Activated naive CD8-positive, alpha-beta T cell treated with anti-CD3 and anti-CD28 coated beads for 36 hours (primary cell): ENCODE data around the gene ADGRL3. TPM values are rescaled to one million over a fixed set of nuclear protein-coding genes. Genes with fewer than 3 reads are reported as not detected.

Experiments used
- DNase-seq: peaks from one replicate; pipeline ENCODE4 v3.0.0; 2021
- H3K27ac Mint-ChIP-seq: one replicate; pipeline ENCODE4 v1.8.0; 2022; ENCODE audit warnings: mild to moderate bottlenecking, moderate library complexity, mixed read lengths
- H3K27me3 Mint-ChIP-seq: one replicate; pipeline ENCODE4 v1.8.0; 2022; ENCODE audit warnings: mild to moderate bottlenecking, mixed read lengths
- H3K36me3 Mint-ChIP-seq: one replicate; pipeline ENCODE4 v1.8.0; 2021; ENCODE audit warnings: mild to moderate bottlenecking, mixed read lengths
- H3K4me1 Mint-ChIP-seq: one replicate; pipeline ENCODE4 v1.8.0; 2021; ENCODE audit warnings: mixed read lengths
- H3K4me3 Mint-ChIP-seq: one replicate; pipeline ENCODE4 v1.8.0; 2022; ENCODE audit warnings: mild to moderate bottlenecking, moderate library complexity, mixed read lengths
- H3K9me3 Mint-ChIP-seq: one replicate; pipeline ENCODE4 v1.8.0; 2022; ENCODE audit warnings: mixed read lengths
- total RNA-seq, 2 experiments: library from RNA; stranded (reverse); gene quantifications; one replicate each; pipeline ENCODE4 v1.2.3, GENCODE V29; 2021

The ADGRL3 gene
- total RNA-seq, 2 experiments from 2014 or later = not detected

GRCh38 chr4:61571761-61572559 is 371.8 kb downstream of the ADGRL3 start:
- no peaks in the 10 kb centered on the region for H3K27me3 Mint-ChIP-seq
- H3K4me1 Mint-ChIP-seq = no peaks in the 10 kb centered on the region
- no peak overlapping the region for H3K4me3 Mint-ChIP-seq
- DNase-seq = no peak
- peaks cover 5% of the 10 kb centered on the region for H3K9me3 Mint-ChIP-seq
- no peak overlapping the region for H3K27ac Mint-ChIP-seq
- no peaks in the 10 kb centered on the region for H3K36me3 Mint-ChIP-seq

DNA sequence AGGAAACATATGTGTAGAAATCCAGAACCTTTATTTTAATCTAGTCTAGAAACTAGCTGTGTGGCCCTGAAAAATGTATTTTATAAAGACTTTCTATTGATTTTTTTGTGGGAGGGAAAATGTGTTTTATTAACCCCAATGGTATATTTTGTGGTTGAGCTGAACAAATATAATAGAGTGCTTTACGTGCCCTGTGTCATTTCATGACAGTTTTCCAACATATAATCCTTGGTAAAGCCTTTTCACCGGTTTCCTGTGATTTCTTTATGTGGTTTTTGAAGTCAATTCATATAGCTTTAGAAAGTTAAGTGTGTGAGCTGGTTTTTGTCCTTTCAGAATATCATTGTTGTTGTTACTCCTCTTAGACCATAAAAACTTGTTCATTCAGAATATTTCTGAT is 375.7 kb downstream of the ADGRL3 start:
- DNase-seq = no peak
- H3K27ac Mint-ChIP-seq = no peak overlapping the region
- H3K36me3 Mint-ChIP-seq = no peaks in the 10 kb centered on the region
- no peaks in the 10 kb centered on the region for H3K4me1 Mint-ChIP-seq
- H3K9me3 Mint-ChIP-seq = peaks cover 2% of the 10 kb centered on the region
- no peaks in the 10 kb centered on the region for H3K27me3 Mint-ChIP-seq
- no peak overlapping the region for H3K4me3 Mint-ChIP-seq

- H3K9me3 Mint-ChIP-seq = peaks cover 3% of the 10 kb centered on the region
- no peak overlapping the region for H3K4me3 Mint-ChIP-seq
- H3K27me3 Mint-ChIP-seq = no peaks in the 10 kb centered on the region
- DNase-seq = no peak
- H3K27ac Mint-ChIP-seq = no peak overlapping the region
- H3K4me1 Mint-ChIP-seq = no peaks in the 10 kb centered on the region
- no peaks in the 10 kb centered on the region for H3K36me3 Mint-ChIP-seq
These were observed 379.7 kb downstream of the ADGRL3 start for GRCh38 chr4:61579786-61580185.

GRCh38 chr4:61580721-61581377 is 380.7 kb downstream of the ADGRL3 start:
- no peak overlapping the region for H3K4me3 Mint-ChIP-seq
- no peaks in the 10 kb centered on the region for H3K36me3 Mint-ChIP-seq
- DNase-seq = no peak
- peaks cover 3% of the 10 kb centered on the region for H3K9me3 Mint-ChIP-seq
- H3K27ac Mint-ChIP-seq = no peak overlapping the region
- H3K4me1 Mint-ChIP-seq = no peaks in the 10 kb centered on the region
- no peaks in the 10 kb centered on the region for H3K27me3 Mint-ChIP-seq

- Mint-ChIP-seq H3K27ac (no peak overlapping the region), H3K36me3 (no peaks in the 10 kb centered on the region), H3K4me3 (no peak overlapping the region), H3K9me3 (peaks cover 2% of the 10 kb centered on the region), H3K27me3 (no peaks in the 10 kb centered on the region), H3K4me1 (no peaks in the 10 kb centered on the region)
- DNase-seq = no peak
These were observed 383.6 kb downstream of the ADGRL3 start for GRCh38 chr4:61583696-61584095.

- no peak for DNase-seq
- H3K4me1 Mint-ChIP-seq = no peaks in the 10 kb centered on the region
- no peaks in the 10 kb centered on the region for H3K36me3 Mint-ChIP-seq
- H3K4me3 Mint-ChIP-seq = no peak overlapping the region
- no peaks in the 10 kb centered on the region for H3K27me3 Mint-ChIP-seq
- H3K9me3 Mint-ChIP-seq = peaks cover 5% of the 10 kb centered on the region
- H3K27ac Mint-ChIP-seq = no peak overlapping the region
These were observed 388.7 kb downstream of the ADGRL3 start for GRCh38 chr4:61588621-61589402.

DNA sequence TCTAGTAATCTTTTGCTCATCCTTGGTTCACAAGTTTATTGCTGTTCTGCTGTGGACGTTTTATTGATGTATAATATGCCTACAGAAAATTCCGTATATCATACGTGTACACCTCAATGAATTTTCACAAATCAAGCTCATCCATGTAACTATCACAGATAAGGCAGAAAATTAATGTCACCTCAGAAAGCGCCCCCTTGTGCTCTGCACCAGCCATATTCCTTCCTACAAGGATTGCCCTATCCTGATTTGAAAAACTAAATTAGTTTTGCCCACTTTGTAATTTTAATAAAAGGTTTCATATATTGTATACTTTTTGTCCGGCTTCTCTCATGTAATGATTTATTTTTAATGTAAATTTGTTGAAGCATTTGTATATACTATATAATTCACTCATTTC is 390.8 kb downstream of the ADGRL3 start:
- peaks cover 9% of the 10 kb centered on the region for H3K9me3 Mint-ChIP-seq
- H3K27me3 Mint-ChIP-seq = no peaks in the 10 kb centered on the region
- H3K36me3 Mint-ChIP-seq = no peaks in the 10 kb centered on the region
- no peak for DNase-seq
- H3K4me1 Mint-ChIP-seq = no peaks in the 10 kb centered on the region
- no peak overlapping the region for H3K4me3 Mint-ChIP-seq
- H3K27ac Mint-ChIP-seq = no peak overlapping the region

GRCh38 chr4:61596606-61597340 is 396.6 kb downstream of the ADGRL3 start:
- no peaks in the 10 kb centered on the region for H3K36me3 Mint-ChIP-seq
- no peak for DNase-seq
- peaks cover 9% of the 10 kb centered on the region for H3K9me3 Mint-ChIP-seq
- H3K4me1 Mint-ChIP-seq = no peaks in the 10 kb centered on the region
- no peak overlapping the region for H3K4me3 Mint-ChIP-seq
- no peaks in the 10 kb centered on the region for H3K27me3 Mint-ChIP-seq
- H3K27ac Mint-ChIP-seq = no peak overlapping the region

DNA sequence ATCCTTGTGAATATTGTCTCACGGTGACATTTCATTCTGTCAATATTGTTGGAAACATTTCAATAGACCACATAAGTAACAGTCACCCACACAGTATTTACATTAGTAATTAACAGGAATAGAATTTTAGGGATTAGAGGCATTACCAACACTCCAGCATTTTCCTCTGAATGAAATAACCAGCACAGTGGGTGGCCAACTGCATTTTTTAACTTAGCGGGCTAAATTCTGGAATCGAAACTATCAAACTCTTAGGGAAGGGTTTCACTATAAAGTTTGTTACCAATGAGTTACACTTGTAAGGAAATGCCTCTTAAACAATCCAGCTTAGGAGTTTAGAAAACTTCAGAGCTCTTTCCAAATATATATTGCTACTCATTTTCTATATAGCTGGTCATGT is 403.0 kb downstream of the ADGRL3 start:
- Mint-ChIP-seq H3K27me3 (no peaks in the 10 kb centered on the region), H3K9me3 (peaks cover 7% of the 10 kb centered on the region), H3K4me3 (no peak overlapping the region), H3K27ac (no peak overlapping the region), H3K4me1 (no peaks in the 10 kb centered on the region), H3K36me3 (no peaks in the 10 kb centered on the region)
- no peak for DNase-seq

DNA sequence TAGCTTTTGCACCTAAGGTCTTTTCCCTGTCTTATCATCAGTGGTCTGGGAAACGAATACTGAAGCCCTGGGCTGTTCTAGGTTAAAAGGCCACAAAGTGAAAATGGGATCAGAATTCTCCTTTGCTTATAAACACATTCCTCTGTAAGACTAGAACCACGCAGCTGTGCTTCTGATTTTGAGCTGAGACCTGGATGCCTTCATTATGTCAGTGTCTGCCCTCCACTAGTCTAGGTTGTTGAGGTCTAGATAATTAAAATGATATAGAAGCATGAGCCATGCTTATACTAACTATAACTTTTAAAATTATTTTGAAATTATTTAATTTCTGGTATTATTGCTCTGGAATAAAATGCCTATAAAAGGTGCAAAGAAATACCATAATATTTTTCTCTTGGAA is 403.9 kb downstream of the ADGRL3 start:
- no peaks in the 10 kb centered on the region for H3K36me3 Mint-ChIP-seq
- peaks cover 7% of the 10 kb centered on the region for H3K9me3 Mint-ChIP-seq
- DNase-seq = no peak
- H3K27me3 Mint-ChIP-seq = no peaks in the 10 kb centered on the region
- no peaks in the 10 kb centered on the region for H3K4me1 Mint-ChIP-seq
- H3K4me3 Mint-ChIP-seq = no peak overlapping the region
- no peak overlapping the region for H3K27ac Mint-ChIP-seq

DNA sequence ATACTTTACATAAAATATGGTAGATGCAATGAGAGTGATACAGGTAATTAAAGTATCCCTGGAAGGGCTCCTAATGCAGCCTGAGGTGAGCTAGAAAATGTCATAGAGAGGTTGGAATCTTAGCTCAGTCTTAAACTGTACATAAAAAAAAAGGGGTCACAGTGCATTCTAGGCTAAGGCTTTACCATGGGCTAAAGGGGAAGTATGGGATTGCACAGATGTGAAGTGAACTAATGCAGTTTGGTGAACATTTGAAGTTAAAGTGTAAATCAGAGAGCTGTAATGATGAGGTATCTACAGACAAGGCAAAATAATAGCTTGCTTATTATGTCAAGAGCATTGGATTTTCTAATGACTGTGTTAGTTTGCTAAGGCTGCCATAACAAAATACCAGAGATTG is 405.9 kb downstream of the ADGRL3 start:
- DNase-seq = no peak
- no peaks in the 10 kb centered on the region for H3K36me3 Mint-ChIP-seq
- no peak overlapping the region for H3K27ac Mint-ChIP-seq
- no peaks in the 10 kb centered on the region for H3K27me3 Mint-ChIP-seq
- no peak overlapping the region for H3K4me3 Mint-ChIP-seq
- H3K4me1 Mint-ChIP-seq = no peaks in the 10 kb centered on the region
- peaks cover 7% of the 10 kb centered on the region for H3K9me3 Mint-ChIP-seq

GRCh38 chr4:61614231-61614630 is 414.1 kb downstream of the ADGRL3 start:
- Mint-ChIP-seq H3K4me1 (no peaks in the 10 kb centered on the region), H3K36me3 (no peaks in the 10 kb centered on the region), H3K27ac (no peak overlapping the region), H3K4me3 (no peak overlapping the region), H3K9me3 (peaks cover 4% of the 10 kb centered on the region), H3K27me3 (no peaks in the 10 kb centered on the region)
- DNase-seq = no peak

DNA sequence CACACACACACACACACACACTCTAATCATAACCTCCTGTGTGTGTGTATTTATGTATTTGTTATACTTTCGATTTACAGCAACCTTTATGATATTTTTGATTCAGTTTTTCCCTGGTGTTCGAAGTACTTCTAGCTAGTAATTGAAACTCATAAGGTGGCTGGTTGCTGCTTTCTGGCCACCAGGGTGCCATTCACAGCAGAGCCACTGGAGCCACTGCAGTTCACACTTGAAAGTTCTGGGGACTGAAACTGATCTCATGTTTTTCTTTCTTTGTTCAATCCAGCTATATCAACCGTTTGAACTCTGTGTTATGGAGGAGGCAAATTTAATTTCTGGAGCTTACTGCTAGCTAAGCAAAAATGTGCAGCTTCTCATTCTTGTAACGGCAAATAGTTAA is 419.4 kb downstream of the ADGRL3 start:
- no peak overlapping the region for H3K4me3 Mint-ChIP-seq
- no peaks in the 10 kb centered on the region for H3K27me3 Mint-ChIP-seq
- no peaks in the 10 kb centered on the region for H3K36me3 Mint-ChIP-seq
- H3K27ac Mint-ChIP-seq = no peak overlapping the region
- peaks cover 6% of the 10 kb centered on the region for H3K9me3 Mint-ChIP-seq
- no peak for DNase-seq
- no peaks in the 10 kb centered on the region for H3K4me1 Mint-ChIP-seq

DNA sequence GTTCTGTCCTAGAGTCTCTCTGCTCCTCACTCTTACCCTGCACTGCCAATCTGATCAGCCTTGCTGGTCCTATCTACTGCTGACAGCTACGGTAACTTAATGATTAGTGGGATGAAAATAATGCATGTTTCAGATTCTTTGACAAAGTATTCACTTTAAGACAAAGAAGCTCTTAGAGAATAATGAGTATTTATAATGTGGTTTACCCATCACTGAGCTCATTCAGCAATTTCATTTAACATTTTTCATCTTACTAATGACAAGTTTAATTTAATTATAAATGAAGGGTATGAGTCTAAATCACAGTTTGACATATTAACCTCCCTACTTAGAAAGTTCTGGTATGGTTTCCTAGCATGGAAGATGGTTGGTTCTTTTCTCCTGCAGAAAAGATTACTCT is 428.2 kb downstream of the ADGRL3 start:
- no peak for DNase-seq
- Mint-ChIP-seq H3K36me3 (no peaks in the 10 kb centered on the region), H3K27me3 (no peaks in the 10 kb centered on the region), H3K4me3 (no peak overlapping the region), H3K27ac (no peak overlapping the region), H3K4me1 (no peaks in the 10 kb centered on the region), H3K9me3 (peaks cover 3% of the 10 kb centered on the region)

- Mint-ChIP-seq H3K4me1 (no peaks in the 10 kb centered on the region), H3K9me3 (peaks cover 3% of the 10 kb centered on the region), H3K36me3 (no peaks in the 10 kb centered on the region), H3K27ac (no peak overlapping the region), H3K4me3 (no peak overlapping the region), H3K27me3 (no peaks in the 10 kb centered on the region)
- DNase-seq = no peak
These were observed 428.6 kb downstream of the ADGRL3 start for GRCh38 chr4:61628727-61629126.
